HG02588 (cell line): ENCODE results near the gene TTC12.
A peak's percentile ranks its signal among the peaks of the same experiment; 100 is the strongest.

ENCODE experiments used
- ATAC-seq: cut with Tn5 transposase; IDR thresholded peaks from one replicate; pipeline ENCODE4 v1.9.1; 2021; ENCODE audit warnings: mild to moderate bottlenecking, moderate library complexity; ENCODE audit not compliant: unreplicated experiment

TTC12 gene

DNA sequence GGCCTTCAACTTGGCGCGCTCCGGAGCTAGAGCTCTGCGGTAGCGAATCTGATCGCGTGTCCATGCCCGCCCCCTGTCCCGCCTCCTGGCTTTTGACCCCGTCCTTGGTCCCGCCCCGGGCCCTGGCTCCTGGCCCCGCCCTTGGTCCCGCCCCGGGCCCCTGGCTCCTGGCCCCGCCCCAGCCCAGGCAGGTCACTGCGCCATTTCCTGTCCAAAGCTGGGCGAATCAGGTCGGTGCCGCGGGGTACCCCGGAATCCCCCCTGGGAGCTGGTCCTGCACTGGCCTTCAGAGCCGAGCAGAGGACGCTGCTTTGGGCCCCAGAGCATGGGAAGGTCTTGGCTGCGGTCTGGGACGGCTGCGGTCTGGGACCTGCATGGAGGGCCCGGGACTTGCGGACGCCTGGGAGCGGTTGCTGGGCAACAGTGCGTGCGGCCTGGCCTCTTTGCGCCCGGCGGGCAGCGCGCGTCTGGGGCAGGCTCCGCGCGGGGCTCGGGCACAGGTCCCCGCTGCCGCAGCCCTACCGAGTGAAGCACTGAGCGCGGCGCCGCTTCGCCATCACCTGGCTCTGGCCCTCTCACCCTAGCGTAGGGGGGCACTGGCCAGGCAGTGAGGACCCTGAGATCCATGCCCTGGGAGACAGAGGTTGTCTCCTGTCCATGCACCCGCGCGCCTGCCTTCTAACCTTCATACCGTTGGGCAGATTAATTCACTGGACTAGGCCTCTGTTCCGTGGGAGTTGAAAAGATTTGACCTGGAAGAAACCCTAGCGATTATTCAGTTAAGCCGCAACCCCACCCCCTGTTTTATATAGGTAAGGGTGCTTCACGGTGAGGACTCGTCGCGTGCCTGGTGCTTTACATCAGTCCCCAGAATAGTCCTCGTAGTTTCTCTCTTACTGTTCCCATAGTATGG lies at the start of gene TTC12:
Gene TTC12 (plus strand): TSS at position 195 of the 913 bp plus-strand sequence. CDS start 1,675 bp downstream, outside the sequence.
- ATAC-seq = peak; percentile 99

GRCh38 chr11:113265362-113265761 lies 49.0 kb upstream of the TTC12 start:
- no peak for ATAC-seq

DNA sequence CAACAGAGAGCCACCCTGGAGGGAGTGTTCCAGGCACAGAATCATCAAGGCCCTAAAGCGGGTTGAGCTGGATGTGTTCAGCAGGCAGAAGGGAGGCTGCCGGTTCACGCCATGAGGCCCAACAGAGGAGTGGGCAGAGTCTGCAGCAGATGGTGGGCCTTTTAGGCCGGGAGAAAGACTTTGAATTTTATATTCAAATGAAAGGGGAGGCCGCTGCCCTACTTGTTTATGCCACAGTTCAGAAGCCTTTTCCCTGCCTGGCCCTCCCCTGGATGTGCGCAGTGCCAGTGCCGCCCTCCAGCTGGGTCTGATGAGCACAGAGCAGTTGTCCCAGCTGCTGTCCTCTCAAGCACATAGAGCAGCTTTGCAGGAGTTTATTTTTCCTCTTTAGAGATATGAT lies 46.9 kb upstream of the TTC12 start:
- no peak for ATAC-seq

DNA sequence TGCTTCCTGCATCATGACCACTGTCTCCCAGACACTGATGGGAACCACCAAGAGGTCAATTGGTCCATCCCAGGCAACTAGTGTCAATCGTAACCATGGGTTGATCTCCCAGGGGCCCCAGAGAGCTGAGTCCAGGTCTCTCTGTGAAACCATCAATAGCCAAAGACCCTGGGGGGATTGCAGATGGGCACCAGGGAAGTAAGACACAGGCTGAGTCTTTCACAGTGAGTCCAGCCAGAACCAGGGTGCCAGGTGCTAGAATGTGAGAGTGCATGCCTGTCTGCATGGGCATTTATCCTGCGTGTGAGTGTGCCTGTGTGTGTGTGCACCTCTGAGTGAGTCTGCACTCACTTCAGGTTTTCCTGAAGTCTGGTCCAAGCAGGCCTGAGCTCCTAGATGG lies 45.3 kb upstream of the TTC12 start:
- ATAC-seq = no peak

DNA sequence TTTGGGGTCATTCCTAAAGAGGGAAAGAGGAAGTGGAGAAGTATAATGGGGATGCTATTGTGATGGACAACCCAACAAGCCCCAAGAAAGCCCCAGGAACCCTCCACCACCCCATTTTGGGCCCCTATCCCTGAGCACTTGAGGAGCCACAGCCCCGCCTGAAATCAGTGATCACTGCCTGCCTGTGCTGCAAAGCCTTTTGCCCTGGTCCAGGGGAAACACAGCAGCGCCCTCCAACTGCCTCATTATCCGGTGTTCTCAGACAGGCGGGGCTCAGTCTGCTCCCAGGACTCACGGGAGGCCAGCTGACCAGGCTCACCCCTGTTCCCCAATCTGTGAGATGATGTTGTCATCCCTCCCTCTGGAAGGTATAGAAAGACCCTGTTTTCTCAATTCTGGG lies 44.7 kb upstream of the TTC12 start:
- ATAC-seq = no peak

DNA sequence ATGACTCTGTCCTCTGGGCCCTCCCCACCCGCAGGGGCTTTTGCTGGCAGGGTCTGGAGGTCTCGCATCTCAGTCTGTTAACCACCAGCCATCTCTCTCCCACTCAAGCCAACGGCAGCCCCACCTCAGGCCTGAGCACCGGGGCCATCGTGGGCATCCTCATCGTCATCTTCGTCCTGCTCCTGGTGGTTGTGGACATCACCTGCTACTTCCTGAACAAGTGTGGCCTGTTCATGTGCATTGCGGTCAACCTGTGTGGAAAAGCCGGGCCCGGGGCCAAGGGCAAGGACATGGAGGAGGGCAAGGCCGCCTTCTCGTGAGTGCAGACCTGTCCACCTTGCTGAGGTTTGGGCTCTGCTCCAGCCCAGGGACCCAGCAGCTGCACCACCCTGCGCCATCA lies 44.3 kb upstream of the TTC12 start:
- ATAC-seq = no peak

- ATAC-seq = no peak
These were observed 42.7 kb upstream of the TTC12 start for GRCh38 chr11:113271551-113272245.

- ATAC-seq = no peak
These were observed 42.1 kb upstream of the TTC12 start for GRCh38 chr11:113272281-113272680.

- ATAC-seq = no peak
These were observed 41.3 kb upstream of the TTC12 start for GRCh38 chr11:113272927-113273615.

DNA sequence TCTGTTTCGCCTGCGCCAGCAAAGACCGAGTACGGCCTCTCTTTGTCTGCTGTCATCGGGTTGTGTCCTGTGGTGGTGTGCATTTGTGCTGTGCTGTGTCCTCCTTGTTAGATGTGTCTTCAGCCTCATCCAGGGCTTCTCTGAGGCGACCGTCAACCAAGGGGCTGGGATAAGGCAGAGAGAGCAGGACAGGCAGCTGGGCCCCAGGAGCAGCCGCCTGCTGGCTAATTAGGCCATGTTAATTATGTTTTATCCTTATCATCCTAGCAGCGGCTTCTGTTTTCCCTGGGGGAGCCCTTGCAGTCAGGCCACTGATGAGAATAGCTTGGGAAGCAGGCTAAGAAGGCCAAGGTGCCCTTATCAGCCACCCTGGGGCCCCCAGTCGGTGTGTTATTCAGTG lies 40.7 kb upstream of the TTC12 start:
- ATAC-seq = no peak

DNA sequence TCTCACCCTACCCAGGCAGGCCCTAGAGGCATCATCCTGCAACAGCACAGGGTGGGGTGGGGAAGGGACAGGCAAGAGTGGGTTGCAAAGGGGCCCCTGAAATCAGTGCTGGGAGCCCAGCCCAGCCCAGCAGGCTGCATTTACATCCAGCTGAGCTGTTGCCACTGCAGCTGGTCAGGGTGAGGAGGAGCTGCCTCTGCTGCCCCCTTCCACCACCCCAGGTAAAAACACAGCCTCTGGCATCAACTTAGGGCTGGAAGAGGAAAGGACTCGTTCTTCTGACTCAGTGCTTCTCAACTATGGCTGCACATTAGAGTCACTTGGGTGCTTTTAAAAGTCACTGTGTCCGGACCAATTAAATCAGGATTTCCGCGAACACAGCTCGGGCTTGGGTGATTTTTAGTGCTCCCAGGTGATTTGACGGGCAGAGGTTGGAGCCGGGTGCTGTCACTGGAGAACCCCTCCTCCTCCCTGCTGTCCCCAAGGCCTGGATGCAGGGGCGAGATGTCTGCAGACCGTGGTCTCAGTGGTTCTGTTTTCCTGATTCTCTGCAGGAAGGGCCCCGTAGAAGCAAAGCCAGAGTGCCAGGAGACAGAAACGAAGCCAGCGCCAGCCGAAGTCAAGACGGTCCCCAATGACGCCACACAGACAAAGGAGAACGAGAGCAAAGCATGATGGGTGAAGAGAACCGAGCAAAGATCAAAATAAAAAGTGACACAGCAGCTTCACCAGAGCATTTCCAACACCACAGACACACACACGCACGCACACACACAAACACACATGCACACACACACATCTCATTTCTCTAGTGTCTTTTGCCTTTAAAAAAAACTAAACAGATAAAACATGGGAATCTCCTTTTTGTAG lies 39.4 kb upstream of the TTC12 start:
- ATAC-seq = no peak

GRCh38 chr11:113275602-113276001 lies 38.8 kb upstream of the TTC12 start:
- no peak for ATAC-seq

DNA sequence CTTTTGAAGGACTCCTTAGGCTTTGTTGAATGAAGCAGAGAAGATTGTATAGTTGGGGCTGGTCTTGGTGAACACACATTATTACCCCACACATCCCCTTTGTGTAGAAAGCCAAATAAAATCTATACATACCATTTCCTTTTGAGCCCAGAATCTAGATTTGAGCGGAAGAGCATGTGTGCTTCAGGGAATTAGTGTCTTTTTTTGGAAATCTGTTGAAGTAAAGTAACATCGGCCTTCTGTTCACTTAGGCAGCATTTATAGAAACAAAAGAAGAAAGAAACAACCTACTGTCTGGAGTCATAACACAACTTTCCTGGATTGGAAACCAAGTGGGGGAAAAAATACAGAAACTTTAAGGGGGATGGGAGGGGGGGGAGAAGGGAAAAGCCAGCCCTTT lies 37.9 kb upstream of the TTC12 start:
- ATAC-seq = no peak

GRCh38 chr11:113277907-113278306 lies 36.5 kb upstream of the TTC12 start:
- ATAC-seq = no peak

- ATAC-seq = no peak
These were observed 35.9 kb upstream of the TTC12 start for GRCh38 chr11:113278481-113278880.

DNA sequence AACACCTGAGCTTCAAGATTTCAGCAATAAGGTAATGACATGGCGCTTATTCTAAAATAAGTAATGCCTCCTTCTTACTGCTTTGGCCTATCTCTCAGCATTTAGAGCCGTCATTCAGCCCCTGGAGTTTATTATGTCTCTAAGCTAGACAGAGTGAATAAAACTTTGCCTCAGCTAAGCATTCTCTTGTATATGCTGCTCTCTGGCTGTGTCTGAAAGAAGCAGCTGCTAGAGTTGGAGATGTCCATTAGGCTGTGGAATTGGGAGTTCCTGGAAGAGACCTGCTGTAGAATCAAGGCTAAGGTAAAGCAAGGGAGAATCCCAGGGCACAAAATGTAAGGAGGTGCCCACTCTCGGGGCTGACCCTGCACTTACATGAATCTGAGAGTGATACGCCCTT lies 35.5 kb upstream of the TTC12 start:
- no peak for ATAC-seq

DNA sequence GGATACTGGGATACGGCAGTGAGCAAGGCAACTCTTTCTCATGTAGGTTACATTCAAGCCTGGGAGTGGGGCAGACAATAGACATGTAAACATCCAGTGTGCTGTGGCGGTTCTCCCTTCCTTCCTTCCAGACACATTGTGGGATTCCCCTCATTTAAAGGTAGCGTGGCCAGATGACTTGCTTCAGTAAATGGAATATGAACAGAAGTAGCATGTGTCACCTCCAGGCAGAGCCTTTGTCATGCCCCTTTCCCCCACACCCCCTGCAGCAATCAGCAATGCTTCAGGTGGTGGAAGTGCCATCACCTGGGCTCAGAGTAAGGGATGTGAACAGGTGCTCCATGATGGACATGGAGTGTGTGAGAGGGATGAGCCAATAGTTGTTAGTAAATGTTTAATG lies 34.8 kb upstream of the TTC12 start:
- no peak for ATAC-seq

DNA sequence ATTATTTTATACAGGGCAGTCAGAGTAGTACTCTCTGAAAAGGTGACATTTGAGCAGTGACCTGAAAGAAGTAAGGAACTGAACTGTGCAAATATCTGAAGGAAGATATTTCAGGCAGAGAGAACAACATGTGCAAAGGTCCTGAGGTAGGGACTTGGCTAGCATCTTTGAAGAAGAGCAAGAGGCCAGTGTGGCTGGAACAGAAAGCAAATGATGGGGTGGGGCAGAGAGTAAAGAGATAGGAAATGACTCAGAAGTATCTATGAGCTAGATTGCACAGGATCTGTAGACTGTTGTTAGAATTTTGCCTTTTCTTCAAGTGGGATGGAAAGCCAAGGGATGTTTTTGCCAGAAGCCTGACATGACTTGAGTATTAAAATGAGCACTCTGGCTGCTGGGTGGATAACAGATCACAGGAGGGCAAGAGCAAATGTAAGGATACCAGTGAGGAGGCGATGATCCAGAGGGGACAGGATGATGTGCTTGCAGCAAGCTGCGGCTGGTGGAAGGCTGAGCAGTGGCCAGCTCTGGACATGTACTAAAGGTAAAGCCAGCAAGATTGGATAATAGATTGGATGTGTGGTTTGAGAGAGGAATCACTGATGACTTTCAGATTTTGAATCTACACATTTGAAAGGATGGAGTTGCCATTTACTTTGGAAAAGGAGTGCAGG lies 33.2 kb upstream of the TTC12 start:
- ATAC-seq = no peak

- no peak for ATAC-seq
These were observed 31.4 kb upstream of the TTC12 start for GRCh38 chr11:113282898-113283437.

- ATAC-seq = no peak
These were observed 30.5 kb upstream of the TTC12 start for GRCh38 chr11:113283881-113284280.
